Keratinocyte (primary cell): ENCODE results near the gene VWA3A. TPM values are rescaled to one million over a fixed set of nuclear protein-coding genes. Genes with fewer than 3 reads are reported as not detected.
"Not testable (repeated sequence)": the region's sequence is repeated elsewhere in the genome, so short reads cannot be mapped to it uniquely, and the experiment has no call there.

Source experiments
- DNase-seq: peaks from one replicate; pipeline ENCODE4 v3.0.0-alpha.2; 2011; ENCODE audit warnings: low read depth, missing footprints, low spot score
- FAIRE-seq: peaks from 2 replicates; lab custom pipeline; 2011; peaks lifted over from hg19 to GRCh38; lab: Jason Lieb, UNC
- H2AFZ ChIP-seq: 2 replicates; pipeline ENCODE4 v1.6.0; 2012; ENCODE audit warnings: low read length, control low read depth, inconsistent platforms; ENCODE audit not compliant: control insufficient read depth
- H3K27ac ChIP-seq: 2 replicates; pipeline ENCODE4 v1.5.1; 2011; ENCODE audit warnings: low read length; ENCODE audit not compliant: control insufficient read depth, insufficient read depth
- H3K27me3 ChIP-seq: 3 replicates; pipeline ENCODE4 v1.6.0; 2011; ENCODE audit warnings: low read length; ENCODE audit not compliant: control insufficient read depth, insufficient read depth; ENCODE audit errors: extremely low read depth
- H3K36me3 ChIP-seq, 2 experiments: 2 replicates in 1 of 2; 3 replicates in 1 of 2; pipeline ENCODE4 v1.5.1; 2011; ENCODE audit warnings: low read length in 2 of 2, mild to moderate bottlenecking in 1 of 2; ENCODE audit not compliant: control insufficient read depth in 2 of 2, insufficient read depth in 2 of 2; ENCODE audit errors: extremely low read depth in 1 of 2
- H3K4me1 ChIP-seq: 3 replicates; pipeline ENCODE4 v1.5.1; 2011; ENCODE audit warnings: low read length; ENCODE audit not compliant: control insufficient read depth, insufficient read depth; ENCODE audit errors: extremely low read depth
- H3K4me2 ChIP-seq: 3 replicates; pipeline ENCODE4 v1.6.0; 2011; ENCODE audit warnings: low read depth, low read length; ENCODE audit not compliant: control insufficient read depth, insufficient read depth; ENCODE audit errors: extremely low read depth
- H3K4me3 ChIP-seq, 3 experiments: fragments of 200-600 bp in 1 of 3; sonication (generic) in 1 of 3; 2 replicates in 2 of 3; 3 replicates in 1 of 3; pipeline ENCODE4 v1.5.1; 2011 to 2016; ENCODE audit warnings: low read length in 3 of 3, mild to moderate bottlenecking in 3 of 3, control low read depth in 2 of 3, inconsistent platforms in 1 of 3, low read depth in 1 of 3, mixed read lengths in 1 of 3, mixed run types in 1 of 3, moderate library complexity in 1 of 3; ENCODE audit not compliant: control insufficient read depth in 2 of 3, insufficient read depth in 2 of 3; ENCODE audit errors: extremely low read depth in 1 of 3
- H3K79me2 ChIP-seq: 2 replicates; pipeline ENCODE4 v1.6.0; 2012; ENCODE audit warnings: low read length; ENCODE audit not compliant: control insufficient read depth, insufficient read depth
- H3K9ac ChIP-seq: 3 replicates; pipeline ENCODE4 v1.6.0; 2011; ENCODE audit warnings: low read length; ENCODE audit not compliant: control insufficient read depth, insufficient read depth; ENCODE audit errors: extremely low read depth
- H3K9me1 ChIP-seq: 3 replicates; pipeline ENCODE4 v1.6.0; 2011; ENCODE audit warnings: low read length; ENCODE audit not compliant: control insufficient read depth, insufficient read depth; ENCODE audit errors: extremely low read depth
- H3K9me3 ChIP-seq: 2 replicates; pipeline ENCODE4 v1.5.1; 2012; ENCODE audit warnings: low read depth, low read length; ENCODE audit not compliant: control insufficient read depth
- H4K20me1 ChIP-seq: 3 replicates; pipeline ENCODE4 v1.6.0; 2011; ENCODE audit warnings: low read length; ENCODE audit not compliant: control insufficient read depth, insufficient read depth; ENCODE audit errors: extremely low read depth
- CTCF ChIP-seq, 3 experiments: IDR thresholded peaks in 1 of 3; conservative IDR thresholded peaks in 1 of 3; optimal IDR thresholded peaks in 1 of 3; 2 replicates in 2 of 3; 3 replicates in 1 of 3; pipeline versions ENCODE3 to v1.5.1; 2011; ENCODE audit warnings: low read length in 3 of 3, mild to moderate bottlenecking in 3 of 3, moderate library complexity in 2 of 3, control low read depth in 1 of 3, inconsistent platforms in 1 of 3; ENCODE audit not compliant: insufficient read depth in 2 of 3; ENCODE audit errors: extremely low read depth in 1 of 3
- EZH2 ChIP-seq: IDR thresholded peaks from one replicate; pipeline ENCODE4 v1.6.1; 2012; ENCODE audit warnings: inconsistent platforms, mild to moderate bottlenecking, low read length, moderate library complexity
- dilution Hi-C: fragments of 300-500 bp; cut with MboI; formaldehyde crosslinking; loops from one replicate; pipeline ENCODE4 v1.7.0; 2020; ENCODE audit warnings: low sequenced_read_pairs; ENCODE audit not compliant: extremely low pct_ligation_motif_present
- polyA minus RNA-seq, 3 experiments: library from RNA; depleted of rRNA, polyadenylated mRNA; stranded (reverse); fragments of >200 nt; gene quantifications; 1 replicate in 1 of 3; 2 replicates in 1 of 3; 3 replicates in 1 of 3; pipeline ENCODE4 v1.2.3, GENCODE V29; 2011
- polyA plus RNA-seq, 5 experiments: library from polyadenylated mRNA; depleted of rRNA in 3 of 5; stranded (reverse) in 3 of 5; stranded (forward) in 1 of 5; unstranded in 1 of 5; fragments of >200 nt; gene quantifications; 1 replicate in 1 of 5; 2 replicates in 3 of 5; 3 replicates in 1 of 5; pipeline versions ENCODE4 v1.2.1 to v1.2.3, GENCODE V29; 2011 to 2012; ENCODE audit warnings: missing spikeins in 2 of 5, low read depth in 1 of 5, low replicate concordance in 1 of 5

VWA3A gene, protein sequence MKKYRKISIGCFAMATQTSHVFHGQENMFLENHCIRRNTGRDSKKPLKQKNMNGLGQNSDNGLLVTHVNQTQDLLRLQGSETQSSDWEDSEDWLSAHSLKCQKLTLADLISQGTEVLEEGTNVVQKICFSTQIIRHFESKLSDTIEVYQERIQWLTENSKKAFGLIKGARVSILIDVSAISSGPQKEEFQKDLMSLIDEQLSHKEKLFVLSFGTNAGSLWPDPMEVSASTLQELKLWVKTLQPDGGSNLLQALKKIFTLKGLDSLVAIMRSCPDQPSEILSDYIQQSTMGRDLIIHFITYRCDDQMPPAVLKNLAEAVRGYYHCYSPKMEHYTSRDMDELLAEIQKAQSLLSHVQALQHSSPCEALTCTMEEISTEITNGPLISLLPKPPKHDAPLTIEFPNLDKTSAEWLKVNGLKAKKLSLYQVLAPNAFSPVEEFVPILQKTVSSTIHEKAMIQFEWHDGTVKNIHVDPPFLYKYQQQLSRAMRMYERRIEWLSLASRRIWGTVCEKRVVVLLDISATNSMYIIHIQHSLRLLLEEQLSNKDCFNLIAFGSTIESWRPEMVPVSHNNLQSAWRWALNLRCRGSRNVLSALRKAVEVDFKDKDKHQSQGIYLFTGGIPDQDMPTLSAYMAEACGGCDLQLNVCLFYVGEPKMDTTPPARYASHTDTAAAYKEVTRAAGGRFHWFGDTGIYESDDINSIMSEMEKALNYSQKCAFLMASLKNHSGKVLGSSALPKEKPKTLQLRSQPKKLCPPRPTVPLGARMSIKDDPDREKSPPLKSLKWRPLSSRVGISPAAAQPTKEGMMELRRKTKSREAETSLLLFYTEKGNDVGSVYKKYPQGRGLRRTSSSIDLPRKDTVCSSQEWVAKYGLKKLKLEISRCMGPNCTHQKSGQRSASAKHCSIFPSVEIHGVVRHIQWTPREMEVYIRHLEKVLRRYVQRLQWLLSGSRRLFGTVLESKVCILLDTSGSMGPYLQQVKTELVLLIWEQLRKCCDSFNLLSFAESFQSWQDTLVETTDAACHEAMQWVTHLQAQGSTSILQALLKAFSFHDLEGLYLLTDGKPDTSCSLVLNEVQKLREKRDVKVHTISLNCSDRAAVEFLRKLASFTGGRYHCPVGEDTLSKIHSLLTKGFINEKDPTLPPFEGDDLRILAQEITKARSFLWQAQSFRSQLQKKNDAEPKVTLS
- polyA plus RNA-seq (0.05 TPM in 1 of 3 replicates, not detected in the others), polyA minus RNA-seq (not detected in 3 replicates)
- not detected for polyA plus RNA-seq (2011; ENCODE audit: low read depth)
- polyA plus RNA-seq (2011; cell fraction: cytosol; rRNA removed), result not detected in 2 replicates
- polyA plus RNA-seq (2011; cell fraction: nucleus; rRNA removed), result 0.04 and 0.31 TPM in 2 replicates
- polyA plus RNA-seq (2012; ENCODE audit: low replicate concordance), result not detected in 2 replicates
- not detected for polyA minus RNA-seq (2011; cell fraction: cytosol; rRNA and poly(A)+ RNA removed)
- not detected in 2 replicates for polyA minus RNA-seq (2011; cell fraction: nucleus; rRNA and poly(A)+ RNA removed)

DNA sequence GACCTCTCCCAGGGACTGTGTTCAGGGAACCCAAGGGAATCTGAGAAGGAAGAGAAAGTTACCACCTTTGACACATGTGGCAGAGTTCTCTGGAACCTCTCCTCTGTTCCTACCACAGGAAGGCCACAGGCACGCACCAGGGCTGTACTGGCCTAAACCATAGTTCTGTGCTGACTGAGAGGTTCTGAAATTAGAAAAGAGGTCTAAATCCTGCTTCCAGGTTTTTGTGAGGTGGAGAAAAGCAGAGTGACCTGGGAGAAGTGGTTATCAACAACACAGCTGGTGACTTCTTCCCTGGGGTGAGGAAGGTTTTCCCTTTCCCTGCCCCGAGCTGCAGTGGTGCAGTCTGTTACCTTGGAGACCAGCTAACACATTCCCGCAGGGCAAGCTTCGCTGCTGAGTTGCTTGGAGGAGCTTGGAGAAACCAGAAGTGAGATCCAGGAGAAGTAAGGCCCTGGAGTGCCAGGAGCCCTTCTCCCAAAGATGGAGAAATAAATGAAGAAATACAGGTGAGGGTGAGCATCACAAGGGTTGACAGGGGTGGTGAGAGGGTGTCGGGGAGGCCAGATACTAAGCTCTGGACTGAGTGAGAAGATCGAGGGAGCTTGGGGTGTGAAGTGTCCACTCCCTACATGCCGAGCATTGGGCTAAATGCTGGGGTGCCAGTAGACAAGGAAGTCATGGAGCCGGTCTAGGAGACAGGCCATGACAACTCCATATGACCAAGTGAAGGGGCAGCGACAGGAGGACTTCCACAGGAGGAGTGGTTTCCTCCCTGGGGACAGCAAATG is at the start of gene VWA3A:
TSS of gene VWA3A (plus strand) at position 399 of the 791 bp plus-strand sequence. CDS start at position 496, 97 bp downstream.
- Histone ChIP-seq H2AFZ (no peak within 1 kb of the TSS), H3K9me3 (no peaks in the 10 kb centered on the region), H3K4me3 (no peak within 1 kb of the TSS), H3K4me1 (peaks cover 2% of the 10 kb centered on the region), H4K20me1 (no peaks in the 10 kb centered on the region), H3K79me2 (no peaks in the 10 kb centered on the region), H3K9ac (no peak within 1 kb of the TSS), H3K27me3 (no peaks in the 10 kb centered on the region), H3K27ac (no peak within 1 kb of the TSS), H3K36me3 (no peaks in the 10 kb centered on the region), H3K9me1 (no peaks in the 10 kb centered on the region), H3K4me2 (no peak within 1 kb of the TSS)
- no peak for FAIRE-seq
- TF ChIP-seq CTCF (optimal IDR thresholded peaks at IDR 0.05 in 1 of 3, IDR thresholded peaks at IDR 0.05 in 1 of 3, conservative IDR thresholded peaks at IDR 0.05 in 1 of 3; ENCODE audit: extremely low read depth in 1 of 3, insufficient read depth in 2 of 3, low read length in 3 of 3) (no peak), EZH2 (no peak)
- no peak for DNase-seq
- dilution Hi-C loops, result no loop called here

GRCh38 chr16:22043882-22044281 is 48.5 kb upstream of the VWA3A start:
- H3K4me1 ChIP-seq, H3K36me3 ChIP-seq, H3K9me3 ChIP-seq, H4K20me1 ChIP-seq, DNase-seq, H3K27me3 ChIP-seq, H3K9me1 ChIP-seq, FAIRE-seq, H3K4me2 ChIP-seq, H3K27ac ChIP-seq, dilution Hi-C loops, H3K9ac ChIP-seq, H2AFZ ChIP-seq, H3K4me3 ChIP-seq: not testable (repeated sequence)
- H3K79me2 ChIP-seq, result peaks cover 50% of the 10 kb centered on the region

DNA sequence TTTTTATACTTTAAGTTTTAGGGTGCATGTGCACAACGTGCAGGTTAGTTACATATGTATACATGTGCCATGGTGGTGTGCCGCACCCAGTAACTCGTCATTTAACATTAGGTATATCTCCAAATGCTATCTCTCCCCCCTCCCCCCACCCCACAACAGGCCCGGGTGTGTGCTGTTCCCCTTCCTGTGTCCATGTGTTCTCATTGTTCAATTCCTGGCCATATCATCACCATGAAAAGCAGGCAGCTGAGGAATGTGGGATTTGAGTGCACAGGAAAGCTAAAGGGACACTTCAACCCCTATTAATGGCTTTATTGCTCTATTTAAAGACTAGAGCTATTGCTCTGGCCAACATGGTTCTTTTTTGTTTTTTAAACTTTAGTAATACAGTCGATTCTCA is 46.5 kb upstream of the VWA3A start:
- H3K4me2 ChIP-seq, H3K27ac ChIP-seq, H3K27me3 ChIP-seq, H2AFZ ChIP-seq, DNase-seq, H4K20me1 ChIP-seq, H3K9ac ChIP-seq, FAIRE-seq, dilution Hi-C loops, H3K36me3 ChIP-seq, H3K4me3 ChIP-seq, H3K9me1 ChIP-seq, H3K9me3 ChIP-seq: not testable (repeated sequence)
- peaks cover 58% of the 10 kb centered on the region for H3K79me2 ChIP-seq
- H3K4me1 ChIP-seq, result peaks cover 11% of the 10 kb centered on the region
